ENCODE results near the gene RASGEF1B.

RASGEF1B gene

DNA sequence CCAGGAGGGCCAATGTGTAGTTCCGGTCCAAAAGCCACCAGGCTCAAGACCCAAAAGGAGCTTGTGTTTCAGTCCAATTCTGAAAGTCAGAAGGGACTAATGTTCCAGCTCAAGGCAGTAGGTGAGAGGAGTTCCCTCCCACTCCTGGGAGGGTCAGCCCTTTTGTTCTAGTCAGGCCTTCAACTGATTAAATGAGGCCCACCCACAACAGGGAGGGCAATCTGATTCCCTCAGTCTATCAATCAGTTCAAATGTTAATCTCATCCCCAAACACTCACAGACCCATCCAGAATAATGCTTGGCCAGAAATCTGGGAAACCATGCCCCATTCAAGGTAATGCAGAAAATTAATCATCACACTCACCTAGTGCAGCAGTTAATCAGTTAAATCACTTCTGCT lies 35.8 kb upstream of the RASGEF1B start:
- Histone ChIP-seq H3K4me3 (ENCODE audit: low read length) (no peak overlapping the region), H3K9ac (ENCODE audit: low read length) (no peak overlapping the region), H3K27me3 (ENCODE audit: control insufficient read depth, insufficient read depth, low read length) (no peaks in the 10 kb centered on the region), H3K36me3 (ENCODE audit: control insufficient read depth, insufficient read depth, low read length) (no peaks in the 10 kb centered on the region), H3K27ac (ENCODE audit: low read depth, low read length) (no peak overlapping the region), H3K4me1 (ENCODE audit: control insufficient read depth, insufficient read depth, low read length) (no peaks in the 10 kb centered on the region)

GRCh38 chr4:81506731-81507130 lies 35.0 kb upstream of the RASGEF1B start:
- Histone ChIP-seq H3K4me1 (ENCODE audit: control insufficient read depth, insufficient read depth, low read length) (no peaks in the 10 kb centered on the region), H3K9ac (ENCODE audit: low read length) (no peak overlapping the region), H3K27me3 (ENCODE audit: control insufficient read depth, insufficient read depth, low read length) (no peaks in the 10 kb centered on the region), H3K27ac (ENCODE audit: low read depth, low read length) (no peak overlapping the region), H3K36me3 (ENCODE audit: control insufficient read depth, insufficient read depth, low read length) (no peaks in the 10 kb centered on the region), H3K4me3 (ENCODE audit: low read length) (no peak overlapping the region)

DNA sequence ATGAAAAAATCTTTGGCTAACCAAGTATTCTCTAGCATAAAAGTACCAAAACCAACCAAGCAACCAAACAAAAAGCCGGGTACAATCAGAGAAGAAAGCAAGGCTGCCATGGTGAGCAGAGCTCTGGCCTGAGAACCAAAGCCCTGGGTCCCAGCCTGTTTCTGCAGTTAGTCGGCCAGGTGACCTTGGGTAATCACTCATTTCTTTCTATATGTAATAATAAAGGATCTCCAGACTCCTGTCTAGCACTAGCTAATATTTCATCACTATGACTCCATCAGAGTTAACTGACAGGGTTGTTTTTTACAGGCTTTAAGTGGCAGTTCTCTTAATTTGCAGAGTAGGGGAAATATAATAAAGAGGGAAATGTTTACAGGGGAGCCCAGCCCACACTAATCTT lies 34.0 kb upstream of the RASGEF1B start:
- H3K9ac ChIP-seq (ENCODE audit: low read length), result no peak overlapping the region
- no peaks in the 10 kb centered on the region for H3K4me1 ChIP-seq (ENCODE audit: control insufficient read depth, insufficient read depth, low read length)
- H3K4me3 ChIP-seq (ENCODE audit: low read length), result no peak overlapping the region
- no peak overlapping the region for H3K27ac ChIP-seq (ENCODE audit: low read depth, low read length)
- no peaks in the 10 kb centered on the region for H3K36me3 ChIP-seq (ENCODE audit: control insufficient read depth, insufficient read depth, low read length)
- H3K27me3 ChIP-seq (ENCODE audit: control insufficient read depth, insufficient read depth, low read length), result no peaks in the 10 kb centered on the region

- Histone ChIP-seq H3K9ac (ENCODE audit: low read length) (no peak overlapping the region), H3K4me3 (ENCODE audit: low read length) (no peak overlapping the region), H3K36me3 (ENCODE audit: control insufficient read depth, insufficient read depth, low read length) (no peaks in the 10 kb centered on the region), H3K27ac (ENCODE audit: low read depth, low read length) (no peak overlapping the region), H3K4me1 (ENCODE audit: control insufficient read depth, insufficient read depth, low read length) (no peaks in the 10 kb centered on the region), H3K27me3 (ENCODE audit: control insufficient read depth, insufficient read depth, low read length) (no peaks in the 10 kb centered on the region)
Observed at GRCh38 chr4:81505004-81505598, 33.4 kb upstream of the RASGEF1B start.

DNA sequence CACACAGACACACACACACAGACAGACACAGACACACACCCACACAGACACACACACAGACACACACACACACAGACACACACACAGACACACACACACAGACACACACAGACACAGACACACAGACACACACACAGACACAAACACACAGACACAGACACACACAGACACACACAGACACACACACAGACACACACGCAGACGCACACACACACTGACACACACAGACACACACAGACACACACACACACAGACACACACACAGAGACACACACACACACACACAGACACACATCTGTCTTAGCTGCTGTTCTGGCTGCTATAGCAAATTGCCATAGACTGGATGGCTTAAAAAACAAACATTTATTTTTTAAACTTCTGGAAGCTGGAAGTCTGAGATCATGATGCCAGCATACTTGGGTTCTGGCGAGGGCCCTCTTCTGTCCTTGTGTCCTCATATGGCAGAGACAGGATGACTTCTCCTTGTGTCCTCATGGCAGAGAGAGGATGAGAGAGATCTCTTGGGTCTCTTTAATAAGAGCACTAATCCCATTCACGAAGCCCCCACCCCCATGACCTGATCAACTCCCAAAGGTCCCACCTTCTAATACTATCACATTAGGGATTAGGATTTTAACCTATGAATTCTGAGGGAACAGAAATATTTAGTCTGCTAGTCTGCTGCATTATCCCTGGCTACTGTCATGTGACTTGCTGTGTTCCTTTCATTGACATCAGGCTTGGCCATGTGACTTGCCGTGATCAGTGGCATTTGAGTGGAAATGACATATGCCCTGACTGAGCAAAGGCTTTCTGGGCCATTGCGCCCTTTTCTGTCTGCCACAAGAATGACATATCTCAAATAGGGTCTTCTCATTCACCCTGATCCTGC lies 32.7 kb upstream of the RASGEF1B start:
- H3K27ac ChIP-seq (ENCODE audit: low read depth, low read length), result no peak overlapping the region
- no peak overlapping the region for H3K4me3 ChIP-seq (ENCODE audit: low read length)
- no peaks in the 10 kb centered on the region for H3K36me3 ChIP-seq (ENCODE audit: control insufficient read depth, insufficient read depth, low read length)
- H3K27me3 ChIP-seq (ENCODE audit: control insufficient read depth, insufficient read depth, low read length), result no peaks in the 10 kb centered on the region
- no peaks in the 10 kb centered on the region for H3K4me1 ChIP-seq (ENCODE audit: control insufficient read depth, insufficient read depth, low read length)
- H3K9ac ChIP-seq (ENCODE audit: low read length), result no peak overlapping the region

DNA sequence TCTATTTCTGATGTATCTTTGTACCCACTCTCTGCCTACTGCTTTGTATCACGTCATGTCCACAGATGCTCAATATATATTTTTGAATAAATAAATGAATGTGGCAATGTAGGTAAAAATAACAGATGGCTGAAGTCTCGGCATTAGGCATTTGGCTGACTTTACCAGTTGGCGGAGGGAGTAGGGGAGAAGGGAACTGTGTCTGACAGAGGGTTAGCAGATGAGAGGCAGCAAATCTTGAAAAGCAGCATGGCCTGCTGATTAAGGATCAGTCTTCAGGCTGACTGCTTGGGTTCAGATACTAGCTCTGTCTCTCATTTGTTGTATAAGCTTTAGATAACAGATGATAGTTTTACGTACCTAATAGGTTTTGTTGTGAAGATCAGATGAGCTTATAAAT lies 31.9 kb upstream of the RASGEF1B start:
- Histone ChIP-seq H3K4me1 (ENCODE audit: control insufficient read depth, insufficient read depth, low read length) (no peaks in the 10 kb centered on the region), H3K4me3 (ENCODE audit: low read length) (no peak overlapping the region), H3K36me3 (ENCODE audit: control insufficient read depth, insufficient read depth, low read length) (no peaks in the 10 kb centered on the region), H3K27ac (ENCODE audit: low read depth, low read length) (no peak overlapping the region), H3K9ac (ENCODE audit: low read length) (no peak overlapping the region), H3K27me3 (ENCODE audit: control insufficient read depth, insufficient read depth, low read length) (no peaks in the 10 kb centered on the region)

GRCh38 chr4:81502564-81502963 lies 30.9 kb upstream of the RASGEF1B start:
- Histone ChIP-seq H3K27me3 (ENCODE audit: control insufficient read depth, insufficient read depth, low read length) (no peaks in the 10 kb centered on the region), H3K9ac (ENCODE audit: low read length) (no peak overlapping the region), H3K27ac (ENCODE audit: low read depth, low read length) (no peak overlapping the region), H3K4me3 (ENCODE audit: low read length) (no peak overlapping the region), H3K4me1 (ENCODE audit: control insufficient read depth, insufficient read depth, low read length) (no peaks in the 10 kb centered on the region), H3K36me3 (ENCODE audit: control insufficient read depth, insufficient read depth, low read length) (no peaks in the 10 kb centered on the region)

- Histone ChIP-seq H3K4me3 (ENCODE audit: low read length) (no peak overlapping the region), H3K27ac (ENCODE audit: low read depth, low read length) (no peak overlapping the region), H3K4me1 (ENCODE audit: control insufficient read depth, insufficient read depth, low read length) (no peaks in the 10 kb centered on the region), H3K36me3 (ENCODE audit: control insufficient read depth, insufficient read depth, low read length) (no peaks in the 10 kb centered on the region), H3K27me3 (ENCODE audit: control insufficient read depth, insufficient read depth, low read length) (no peaks in the 10 kb centered on the region), H3K9ac (ENCODE audit: low read length) (no peak overlapping the region)
Observed at GRCh38 chr4:81499840-81500239, 28.1 kb upstream of the RASGEF1B start.

DNA sequence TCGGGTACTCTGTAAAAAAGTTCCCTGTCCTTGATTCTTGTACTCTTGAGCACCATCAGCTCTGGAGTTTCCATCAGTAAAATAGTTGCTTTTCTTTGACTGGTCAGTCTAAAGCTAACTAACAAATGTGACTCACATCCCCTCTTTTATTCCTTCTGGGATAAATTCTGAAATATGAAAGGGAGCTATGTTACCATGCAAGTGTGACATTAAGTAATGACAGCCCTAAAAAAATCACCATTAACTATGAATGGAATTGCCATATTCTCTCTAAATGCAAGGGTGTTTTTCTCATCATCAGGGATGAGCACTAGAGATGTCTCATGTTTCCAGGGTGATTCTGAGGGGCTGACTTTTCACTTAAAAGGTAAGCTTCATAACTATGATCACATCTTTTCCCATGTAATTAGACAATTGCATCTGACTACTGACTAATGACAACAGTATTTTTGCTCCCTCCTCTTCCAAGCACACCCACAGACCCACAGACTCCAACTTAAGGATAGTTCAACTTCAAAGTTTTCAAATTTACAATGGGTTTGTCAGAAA lies 26.9 kb upstream of the RASGEF1B start:
- Histone ChIP-seq H3K4me3 (ENCODE audit: low read length) (no peak overlapping the region), H3K27me3 (ENCODE audit: control insufficient read depth, insufficient read depth, low read length) (no peaks in the 10 kb centered on the region), H3K36me3 (ENCODE audit: control insufficient read depth, insufficient read depth, low read length) (no peaks in the 10 kb centered on the region), H3K9ac (ENCODE audit: low read length) (no peak overlapping the region), H3K4me1 (ENCODE audit: control insufficient read depth, insufficient read depth, low read length) (no peaks in the 10 kb centered on the region), H3K27ac (ENCODE audit: low read depth, low read length) (no peak overlapping the region)

DNA sequence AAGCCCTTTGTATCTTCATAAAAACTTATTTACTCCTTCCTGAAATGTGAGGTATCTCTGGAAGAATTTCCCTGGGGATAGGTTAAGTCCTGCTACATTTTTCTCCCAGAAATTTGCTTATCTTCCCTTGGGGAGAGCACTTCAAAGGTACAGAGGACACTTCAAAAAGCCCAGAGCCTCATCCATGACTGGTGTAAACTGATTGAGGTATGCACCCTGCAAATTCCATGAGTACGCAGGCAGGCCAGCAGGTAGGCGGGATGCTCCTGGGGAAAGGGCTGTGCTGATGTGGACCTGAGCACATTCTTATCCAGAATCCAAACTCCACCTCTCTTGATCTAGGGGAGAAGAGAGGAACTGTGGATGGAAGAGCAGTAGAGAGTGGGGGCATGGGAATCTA lies 26.3 kb upstream of the RASGEF1B start:
- Histone ChIP-seq H3K36me3 (ENCODE audit: control insufficient read depth, insufficient read depth, low read length) (no peaks in the 10 kb centered on the region), H3K4me1 (ENCODE audit: control insufficient read depth, insufficient read depth, low read length) (no peaks in the 10 kb centered on the region), H3K27ac (ENCODE audit: low read depth, low read length) (no peak overlapping the region), H3K27me3 (ENCODE audit: control insufficient read depth, insufficient read depth, low read length) (no peaks in the 10 kb centered on the region), H3K4me3 (ENCODE audit: low read length) (no peak overlapping the region), H3K9ac (ENCODE audit: low read length) (no peak overlapping the region)

DNA sequence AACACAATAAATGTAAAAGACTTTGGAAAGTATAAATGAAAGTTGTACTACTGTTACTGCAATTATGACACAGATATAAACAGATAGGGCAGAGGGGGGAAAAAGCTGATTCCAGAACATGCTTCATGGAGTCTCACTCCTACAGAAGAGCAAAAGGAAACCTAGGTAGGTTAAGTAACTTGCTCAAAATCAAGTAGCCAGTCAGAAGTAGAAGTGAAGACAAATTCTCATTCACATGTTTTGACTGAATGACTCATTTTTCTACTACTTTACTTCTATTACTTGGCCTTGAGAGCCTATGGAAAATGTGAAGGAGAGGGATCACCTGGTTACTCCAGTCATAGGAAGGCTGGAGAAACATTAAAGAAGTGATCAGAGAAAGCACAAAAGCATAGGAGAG lies 23.6 kb upstream of the RASGEF1B start:
- Histone ChIP-seq H3K9ac (ENCODE audit: low read length) (no peak overlapping the region), H3K27ac (ENCODE audit: low read depth, low read length) (no peak overlapping the region), H3K36me3 (ENCODE audit: control insufficient read depth, insufficient read depth, low read length) (no peaks in the 10 kb centered on the region), H3K4me1 (ENCODE audit: control insufficient read depth, insufficient read depth, low read length) (no peaks in the 10 kb centered on the region), H3K4me3 (ENCODE audit: low read length) (no peak overlapping the region), H3K27me3 (ENCODE audit: control insufficient read depth, insufficient read depth, low read length) (no peaks in the 10 kb centered on the region)

DNA sequence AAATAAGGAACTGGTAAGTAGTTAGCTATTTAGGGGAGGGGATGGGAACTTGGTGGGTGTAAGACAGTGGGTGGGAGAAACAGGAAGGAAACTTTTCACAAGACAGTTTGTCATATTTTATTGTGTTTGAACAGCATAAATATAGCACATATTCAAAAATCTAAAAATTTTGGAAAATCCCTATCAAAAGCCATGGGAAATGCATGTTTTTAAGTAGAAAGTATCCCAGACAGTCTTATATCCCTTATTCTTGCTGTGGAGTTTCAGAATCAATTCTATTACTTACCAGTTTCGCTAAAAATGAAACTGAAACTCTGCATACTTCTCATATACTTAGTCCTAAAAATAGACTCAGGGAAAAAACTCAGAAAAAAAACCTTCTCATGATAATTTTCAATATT lies 22.3 kb upstream of the RASGEF1B start:
- Histone ChIP-seq H3K36me3 (ENCODE audit: control insufficient read depth, insufficient read depth, low read length) (no peaks in the 10 kb centered on the region), H3K4me1 (ENCODE audit: control insufficient read depth, insufficient read depth, low read length) (no peaks in the 10 kb centered on the region), H3K27me3 (ENCODE audit: control insufficient read depth, insufficient read depth, low read length) (no peaks in the 10 kb centered on the region), H3K4me3 (ENCODE audit: low read length) (peak overlapping the region; percentile 30), H3K9ac (ENCODE audit: low read length) (no peak overlapping the region), H3K27ac (ENCODE audit: low read depth, low read length) (no peak overlapping the region)
